ENCODE data around the gene AUTS2. TPM values are rescaled to one million over a fixed set of nuclear protein-coding genes. Genes with fewer than 3 reads are reported as not detected.

AUTS2 gene
- total RNA-seq, 1 experiment from 2014 or later, result 2.5 TPM

GRCh38 chr7:70703785-70704184, 1105.5 kb downstream of the AUTS2 start:
- DNase-seq (ENCODE audit: low read depth, low spot score), result no peak
- no peak for ATAC-seq
- TF ChIP-seq TCF7L2 (IDR thresholded peaks at IDR 0.05; ENCODE audit: low read depth, low read length) (no peak), POLR2AphosphoS5 (IDR thresholded peaks at IDR 0.05; ENCODE audit: low read depth, low read length) (no peak), SIN3A (IDR thresholded peaks at IDR 0.05; ENCODE audit: borderline replicate concordance, insufficient read depth, low read depth, low read length) (no peak)
- TF ChIP-seq, protein P1, sequence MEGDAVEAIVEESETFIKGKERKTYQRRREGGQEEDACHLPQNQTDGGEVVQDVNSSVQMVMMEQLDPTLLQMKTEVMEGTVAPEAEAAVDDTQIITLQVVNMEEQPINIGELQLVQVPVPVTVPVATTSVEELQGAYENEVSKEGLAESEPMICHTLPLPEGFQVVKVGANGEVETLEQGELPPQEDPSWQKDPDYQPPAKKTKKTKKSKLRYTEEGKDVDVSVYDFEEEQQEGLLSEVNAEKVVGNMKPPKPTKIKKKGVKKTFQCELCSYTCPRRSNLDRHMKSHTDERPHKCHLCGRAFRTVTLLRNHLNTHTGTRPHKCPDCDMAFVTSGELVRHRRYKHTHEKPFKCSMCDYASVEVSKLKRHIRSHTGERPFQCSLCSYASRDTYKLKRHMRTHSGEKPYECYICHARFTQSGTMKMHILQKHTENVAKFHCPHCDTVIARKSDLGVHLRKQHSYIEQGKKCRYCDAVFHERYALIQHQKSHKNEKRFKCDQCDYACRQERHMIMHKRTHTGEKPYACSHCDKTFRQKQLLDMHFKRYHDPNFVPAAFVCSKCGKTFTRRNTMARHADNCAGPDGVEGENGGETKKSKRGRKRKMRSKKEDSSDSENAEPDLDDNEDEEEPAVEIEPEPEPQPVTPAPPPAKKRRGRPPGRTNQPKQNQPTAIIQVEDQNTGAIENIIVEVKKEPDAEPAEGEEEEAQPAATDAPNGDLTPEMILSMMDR (IDR thresholded peaks at IDR 0.05), result no peak
- TF ChIP-seq, protein P2, sequence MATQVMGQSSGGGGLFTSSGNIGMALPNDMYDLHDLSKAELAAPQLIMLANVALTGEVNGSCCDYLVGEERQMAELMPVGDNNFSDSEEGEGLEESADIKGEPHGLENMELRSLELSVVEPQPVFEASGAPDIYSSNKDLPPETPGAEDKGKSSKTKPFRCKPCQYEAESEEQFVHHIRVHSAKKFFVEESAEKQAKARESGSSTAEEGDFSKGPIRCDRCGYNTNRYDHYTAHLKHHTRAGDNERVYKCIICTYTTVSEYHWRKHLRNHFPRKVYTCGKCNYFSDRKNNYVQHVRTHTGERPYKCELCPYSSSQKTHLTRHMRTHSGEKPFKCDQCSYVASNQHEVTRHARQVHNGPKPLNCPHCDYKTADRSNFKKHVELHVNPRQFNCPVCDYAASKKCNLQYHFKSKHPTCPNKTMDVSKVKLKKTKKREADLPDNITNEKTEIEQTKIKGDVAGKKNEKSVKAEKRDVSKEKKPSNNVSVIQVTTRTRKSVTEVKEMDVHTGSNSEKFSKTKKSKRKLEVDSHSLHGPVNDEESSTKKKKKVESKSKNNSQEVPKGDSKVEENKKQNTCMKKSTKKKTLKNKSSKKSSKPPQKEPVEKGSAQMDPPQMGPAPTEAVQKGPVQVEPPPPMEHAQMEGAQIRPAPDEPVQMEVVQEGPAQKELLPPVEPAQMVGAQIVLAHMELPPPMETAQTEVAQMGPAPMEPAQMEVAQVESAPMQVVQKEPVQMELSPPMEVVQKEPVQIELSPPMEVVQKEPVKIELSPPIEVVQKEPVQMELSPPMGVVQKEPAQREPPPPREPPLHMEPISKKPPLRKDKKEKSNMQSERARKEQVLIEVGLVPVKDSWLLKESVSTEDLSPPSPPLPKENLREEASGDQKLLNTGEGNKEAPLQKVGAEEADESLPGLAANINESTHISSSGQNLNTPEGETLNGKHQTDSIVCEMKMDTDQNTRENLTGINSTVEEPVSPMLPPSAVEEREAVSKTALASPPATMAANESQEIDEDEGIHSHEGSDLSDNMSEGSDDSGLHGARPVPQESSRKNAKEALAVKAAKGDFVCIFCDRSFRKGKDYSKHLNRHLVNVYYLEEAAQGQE (IDR thresholded peaks at IDR 0.05; ENCODE audit: insufficient read depth in 1 of 2, low read depth in 2 of 2, low read length in 1 of 2), result no peak
- no TSS peak for BruUV-seq (replicated peaks)
- Histone ChIP-seq H3K4me1 (ENCODE audit: control insufficient read depth, insufficient read depth, low read length) (no peaks in the 10 kb centered on the region), H3K27ac (ENCODE audit: low read length) (no peak overlapping the region), H3K36me3 (ENCODE audit: control insufficient read depth, insufficient read depth, low read length) (no peaks in the 10 kb centered on the region), H3K4me3 (ENCODE audit: low read depth in 2 of 2, low read length in 2 of 2) (no peak overlapping the region), H3K27me3 (ENCODE audit: control insufficient read depth, insufficient read depth, low read length) (0 out of 2 replicates have a peak, but pooled peaks cover 2% of the 10 kb centered on the region), H3K9me3 (ENCODE audit: control insufficient read depth, insufficient read depth, low read depth, low read length) (no peaks in the 10 kb centered on the region)
- intact Hi-C loops (cut with micrococcal nuclease; ENCODE audit: unreplicated experiment), result no loop called here
- CTCF ChIA-PET, result no interaction called here
- in situ Hi-C loops (cut with HindIII; ENCODE audit: low pct_unique_long_range_greater_than_20kb, low sequenced_read_pairs), result no loop called here
- POLR2A ChIA-PET, result no interaction called here

DNA sequence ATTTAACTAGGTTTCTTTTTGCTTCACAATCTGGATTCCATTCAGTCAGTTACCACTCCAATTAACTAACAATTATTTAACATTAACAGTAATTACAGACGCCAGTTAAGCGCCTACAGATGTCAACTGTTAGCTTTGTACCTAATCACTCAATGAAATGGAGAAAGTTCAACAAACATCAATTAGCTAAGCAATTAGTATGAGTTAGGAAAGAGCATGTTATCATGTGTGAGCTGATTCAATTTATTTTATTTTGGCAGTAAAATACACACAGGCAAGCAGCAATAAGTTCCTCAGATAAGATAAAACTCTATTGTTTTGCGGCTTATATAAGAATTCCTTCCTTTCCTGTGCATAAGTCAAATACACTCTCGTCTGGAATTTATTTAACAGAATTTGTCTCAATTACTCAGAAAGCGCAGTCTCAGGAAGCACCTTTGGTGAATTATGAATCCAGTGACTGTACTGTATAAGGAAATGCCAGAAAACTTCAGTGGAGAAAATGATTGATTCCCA, 1106.6 kb downstream of the AUTS2 start:
- ATAC-seq (no peak), DNase-seq (ENCODE audit: low read depth, low spot score) (no peak)
- ChIA-PET POLR2A (no interaction called here), CTCF (no interaction called here)
- no peaks in the 10 kb centered on the region for H3K9me3 ChIP-seq (ENCODE audit: control insufficient read depth, insufficient read depth, low read depth, low read length)
- TF ChIP-seq, protein P1 (IDR thresholded peaks at IDR 0.05), result no peak
- no peak for TF ChIP-seq POLR2AphosphoS5 (IDR thresholded peaks at IDR 0.05; ENCODE audit: low read depth, low read length)
- no peak for TF ChIP-seq TCF7L2 (IDR thresholded peaks at IDR 0.05; ENCODE audit: low read depth, low read length)
- TF ChIP-seq SIN3A (IDR thresholded peaks at IDR 0.05; ENCODE audit: borderline replicate concordance, insufficient read depth, low read depth, low read length), result no peak
- TF ChIP-seq, protein P2 (IDR thresholded peaks at IDR 0.05; ENCODE audit: insufficient read depth in 1 of 2, low read depth in 2 of 2, low read length in 1 of 2), result no peak
- H3K36me3 ChIP-seq (ENCODE audit: control insufficient read depth, insufficient read depth, low read length), result no peaks in the 10 kb centered on the region
- BruUV-seq (replicated peaks), result no TSS peak
- in situ Hi-C loops (cut with HindIII; ENCODE audit: low pct_unique_long_range_greater_than_20kb, low sequenced_read_pairs), result no loop called here
- no peak overlapping the region for H3K27ac ChIP-seq (ENCODE audit: low read length)
- 0 out of 2 replicates have a peak, but pooled peaks cover 2% of the 10 kb centered on the region for H3K27me3 ChIP-seq (ENCODE audit: control insufficient read depth, insufficient read depth, low read length)
- no peak overlapping the region for H3K4me3 ChIP-seq (ENCODE audit: low read depth in 2 of 2, low read length in 2 of 2)
- intact Hi-C loops (cut with micrococcal nuclease; ENCODE audit: unreplicated experiment), result no loop called here
- no peaks in the 10 kb centered on the region for H3K4me1 ChIP-seq (ENCODE audit: control insufficient read depth, insufficient read depth, low read length)

All from Panc1 (cell line).